HG03442 (cell line): ENCODE data around the gene NAA25.
"Not testable (repeated sequence)": the region's sequence is repeated elsewhere in the genome, so short reads cannot be mapped to it uniquely, and the experiment has no call there.

Experiments used
- ATAC-seq: cut with Tn5 transposase; IDR thresholded peaks from one replicate; pipeline ENCODE4 v1.9.1; 2021; ENCODE audit warnings: mild to moderate bottlenecking, moderate library complexity; ENCODE audit not compliant: unreplicated experiment

The NAA25 gene

GRCh38 chr12:112066566-112066965, 42.0 kb downstream of the NAA25 start:
- no peak for ATAC-seq

GRCh38 chr12:112063273-112063672, 45.3 kb downstream of the NAA25 start:
- ATAC-seq = no peak

GRCh38 chr12:112061137-112061536, 47.4 kb downstream of the NAA25 start:
- no peak for ATAC-seq

GRCh38 chr12:112049351-112049750, 59.2 kb downstream of the NAA25 start:
- no peak for ATAC-seq

GRCh38 chr12:112046003-112046402, 62.6 kb downstream of the NAA25 start:
- no peak for ATAC-seq

- ATAC-seq = not testable (repeated sequence)
Measured at GRCh38 chr12:112036614-112037013, 72.0 kb downstream of the NAA25 start.

GRCh38 chr12:112035219-112035785, 73.3 kb downstream of the NAA25 start:
- no peak for ATAC-seq

GRCh38 chr12:112032292-112032691, 76.3 kb downstream of the NAA25 start:
- no peak for ATAC-seq

- ATAC-seq = no peak
Measured at GRCh38 chr12:112031472-112031871, 77.1 kb downstream of the NAA25 start.

- ATAC-seq = no peak
Measured at GRCh38 chr12:112029301-112029700, 79.3 kb downstream of the NAA25 start.

GRCh38 chr12:112025808-112026375, 82.7 kb downstream of the NAA25 start:
- no peak for ATAC-seq

GRCh38 chr12:112023759-112024396, 84.7 kb downstream of the NAA25 start:
- no peak for ATAC-seq

- ATAC-seq = no peak
Measured at GRCh38 chr12:112022241-112023016, 86.2 kb downstream of the NAA25 start.

- no peak for ATAC-seq
Measured at GRCh38 chr12:112020947-112021457, 87.6 kb downstream of the NAA25 start.

GRCh38 chr12:112018571-112019237, 89.9 kb downstream of the NAA25 start:
- ATAC-seq = no peak

- ATAC-seq = no peak
Measured at GRCh38 chr12:112017041-112017440, 91.5 kb downstream of the NAA25 start.

- no peak for ATAC-seq
Measured at GRCh38 chr12:112015938-112016337, 92.6 kb downstream of the NAA25 start.

- ATAC-seq = peak; percentile 20
Measured at GRCh38 chr12:112013601-112014402, 94.8 kb downstream of the NAA25 start.

GRCh38 chr12:112012775-112013600, 95.6 kb downstream of the NAA25 start, which contains the start of the genes ERP29 and TMEM116:
Gene ERP29, plus strand, starts transcription at chr12:112013426. Its CDS starts 40 bp downstream, at chr12:112013466.
Gene TMEM116, minus strand, starts transcription at chr12:112013165. Its CDS starts 7,895 bp downstream, at chr12:112005270.
- ATAC-seq = peak; percentile 59
